Activated T-helper 2 cell treated with anti-CD3 and anti-CD28 coated beads, Interferon-gamma antibody, Interleukin-2, Interleukin-4, amounts not matched to agents 10 μg/mL and 5 μg/mL and 100 μg/mL, durations not matched to agents 14 hours and 24 hours and 36 hours (primary cell): Measurements from ENCODE around the gene NUDCD3. TPM values are rescaled to one million over a fixed set of nuclear protein-coding genes. Genes with fewer than 3 reads are reported as not detected.

Source experiments
- DNase-seq: peaks from one replicate; pipeline ENCODE4 v3.0.0; 2021; ENCODE audit warnings: low spot score
- H3K27ac Mint-ChIP-seq: one replicate; pipeline ENCODE4 v1.8.0; 2021; ENCODE audit warnings: mixed read lengths
- H3K27me3 Mint-ChIP-seq: one replicate; pipeline ENCODE4 v1.8.0; 2021; ENCODE audit warnings: low read depth, mixed read lengths
- H3K36me3 Mint-ChIP-seq: one replicate; pipeline ENCODE4 v1.8.0; 2021; ENCODE audit warnings: low read depth, mixed read lengths
- H3K4me1 Mint-ChIP-seq: one replicate; pipeline ENCODE4 v1.8.0; 2021; ENCODE audit warnings: low read depth, mixed read lengths
- H3K4me3 Mint-ChIP-seq: one replicate; pipeline ENCODE4 v1.8.0; 2021; ENCODE audit warnings: low read depth, mild to moderate bottlenecking, moderate library complexity, mixed read lengths
- H3K9me3 Mint-ChIP-seq: one replicate; pipeline ENCODE4 v1.8.0; 2021; ENCODE audit warnings: mixed read lengths
- intact Hi-C: fragments of 100-400 bp; cut with micrococcal nuclease; formaldehyde crosslinking; loops from one replicate; pipeline ENCODE4 v1.15.1; 2023
- total RNA-seq: library from RNA; stranded (reverse); gene quantifications from 2 replicates; pipeline ENCODE4 v1.2.3, GENCODE V29; 2022

NUDCD3 gene
- total RNA-seq, 1 donor from 2014 or later: 86.8 TPM

DNA sequence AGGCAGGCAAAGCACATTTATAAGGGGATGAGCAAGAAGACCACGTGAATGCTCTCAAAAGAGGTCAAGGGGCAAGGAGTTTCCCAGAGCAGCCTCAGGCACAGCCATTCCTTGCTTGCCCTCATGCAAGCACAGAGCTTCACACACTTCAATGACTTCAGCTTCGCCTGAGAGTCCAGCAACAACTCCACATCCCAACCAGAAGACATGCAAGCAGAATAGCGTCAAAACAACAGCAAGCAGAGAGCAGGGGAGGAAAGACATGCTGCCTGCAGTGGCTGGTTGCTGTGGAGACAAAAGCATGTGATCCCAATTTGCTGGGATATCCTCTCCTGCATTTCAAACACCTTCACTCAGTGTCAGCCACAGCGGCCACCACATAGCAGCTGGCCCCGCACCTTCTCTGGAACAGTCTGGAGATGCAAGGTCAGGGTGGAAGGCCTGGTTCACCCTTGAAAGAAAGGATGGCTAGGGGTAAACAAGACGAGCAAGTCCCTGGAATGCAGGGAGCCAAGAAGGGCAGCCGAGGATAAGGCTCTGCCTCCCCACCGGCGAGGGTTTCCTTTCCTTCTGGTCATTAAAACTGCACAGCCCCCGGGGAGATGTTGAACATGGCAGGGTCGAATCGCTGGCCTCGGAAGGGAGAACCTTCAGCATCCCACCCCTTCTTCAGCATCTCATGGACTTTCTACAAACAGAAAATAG, 104.9 kb downstream of the NUDCD3 start:
- no peaks in the 10 kb centered on the region for H3K9me3 Mint-ChIP-seq
- DNase-seq: no peak
- H3K27me3 Mint-ChIP-seq: no peaks in the 10 kb centered on the region
- no peaks in the 10 kb centered on the region for H3K4me1 Mint-ChIP-seq
- peaks cover 28% of the 10 kb centered on the region for H3K36me3 Mint-ChIP-seq
- intact Hi-C loops: no loop called here
- no peak overlapping the region for H3K4me3 Mint-ChIP-seq
- H3K27ac Mint-ChIP-seq: no peak overlapping the region

DNA sequence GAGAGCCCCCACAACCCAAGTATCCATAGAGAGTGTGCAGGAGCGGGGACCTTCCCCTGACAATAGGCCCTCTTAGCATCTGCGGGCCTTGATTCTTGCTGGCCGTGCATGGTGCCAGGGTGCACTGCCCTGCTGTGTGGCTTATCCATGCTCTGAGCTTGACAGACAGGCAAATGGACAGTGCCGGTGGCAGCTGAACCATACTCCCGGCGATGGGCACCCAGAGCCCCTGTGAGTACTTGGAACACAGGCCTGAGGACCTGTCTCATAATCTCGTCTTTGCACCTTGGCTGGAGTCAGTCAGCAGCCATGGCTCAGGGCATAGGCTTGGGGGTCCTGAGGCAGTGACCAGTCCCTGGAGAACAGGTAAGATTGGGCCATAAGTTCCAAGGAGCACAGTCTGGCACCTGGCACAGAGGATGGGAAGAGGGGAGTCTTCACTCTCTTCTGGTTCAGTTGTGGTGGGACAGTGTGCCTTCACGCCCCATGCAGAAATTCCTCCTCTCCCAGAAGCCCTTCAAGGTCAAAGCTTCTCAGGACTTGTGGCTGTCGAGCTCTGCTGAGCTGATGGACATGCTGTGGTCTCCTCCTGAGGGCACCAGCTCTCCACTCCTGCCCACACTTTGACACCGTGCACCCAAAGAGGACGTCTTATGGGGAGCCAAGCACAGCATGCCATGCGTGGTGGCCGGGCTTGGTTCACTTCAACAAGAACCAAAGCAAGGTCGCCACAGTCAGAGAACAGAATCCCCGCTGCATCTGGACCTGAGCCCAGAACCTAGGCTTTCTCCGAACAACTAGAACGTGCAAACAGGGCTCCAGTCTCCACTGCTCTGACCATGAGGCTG, 105.6 kb downstream of the NUDCD3 start:
- H3K4me3 Mint-ChIP-seq: no peak overlapping the region
- intact Hi-C loops: no loop called here
- peaks cover 24% of the 10 kb centered on the region for H3K36me3 Mint-ChIP-seq
- no peaks in the 10 kb centered on the region for H3K4me1 Mint-ChIP-seq
- no peak for DNase-seq
- no peaks in the 10 kb centered on the region for H3K27me3 Mint-ChIP-seq
- no peak overlapping the region for H3K27ac Mint-ChIP-seq
- no peaks in the 10 kb centered on the region for H3K9me3 Mint-ChIP-seq

DNA sequence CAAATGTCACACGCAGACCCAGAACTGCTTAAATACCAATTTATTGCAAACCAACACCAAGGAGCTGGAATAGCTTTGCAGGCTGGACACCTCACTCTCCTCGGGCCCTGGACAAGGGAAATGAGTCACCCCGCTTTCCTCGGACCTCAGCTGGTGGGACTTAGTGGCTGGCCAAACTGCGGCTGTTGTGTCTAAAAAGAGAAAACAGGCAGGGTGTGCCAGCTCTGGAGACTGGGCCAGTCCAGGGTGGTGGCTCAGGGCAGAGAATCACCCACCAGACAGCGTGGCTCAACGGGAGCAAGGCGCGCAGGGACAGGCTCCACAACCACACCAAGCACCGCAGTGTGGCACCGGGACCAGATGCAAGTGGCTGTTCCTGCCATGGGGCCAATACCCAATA, 106.9 kb downstream of the NUDCD3 start:
- Mint-ChIP-seq H3K4me3 (no peak overlapping the region), H3K4me1 (no peaks in the 10 kb centered on the region), H3K27me3 (no peaks in the 10 kb centered on the region), H3K36me3 (peaks cover 20% of the 10 kb centered on the region), H3K9me3 (no peaks in the 10 kb centered on the region), H3K27ac (no peak overlapping the region)
- no peak for DNase-seq
- intact Hi-C loops: no loop called here

DNA sequence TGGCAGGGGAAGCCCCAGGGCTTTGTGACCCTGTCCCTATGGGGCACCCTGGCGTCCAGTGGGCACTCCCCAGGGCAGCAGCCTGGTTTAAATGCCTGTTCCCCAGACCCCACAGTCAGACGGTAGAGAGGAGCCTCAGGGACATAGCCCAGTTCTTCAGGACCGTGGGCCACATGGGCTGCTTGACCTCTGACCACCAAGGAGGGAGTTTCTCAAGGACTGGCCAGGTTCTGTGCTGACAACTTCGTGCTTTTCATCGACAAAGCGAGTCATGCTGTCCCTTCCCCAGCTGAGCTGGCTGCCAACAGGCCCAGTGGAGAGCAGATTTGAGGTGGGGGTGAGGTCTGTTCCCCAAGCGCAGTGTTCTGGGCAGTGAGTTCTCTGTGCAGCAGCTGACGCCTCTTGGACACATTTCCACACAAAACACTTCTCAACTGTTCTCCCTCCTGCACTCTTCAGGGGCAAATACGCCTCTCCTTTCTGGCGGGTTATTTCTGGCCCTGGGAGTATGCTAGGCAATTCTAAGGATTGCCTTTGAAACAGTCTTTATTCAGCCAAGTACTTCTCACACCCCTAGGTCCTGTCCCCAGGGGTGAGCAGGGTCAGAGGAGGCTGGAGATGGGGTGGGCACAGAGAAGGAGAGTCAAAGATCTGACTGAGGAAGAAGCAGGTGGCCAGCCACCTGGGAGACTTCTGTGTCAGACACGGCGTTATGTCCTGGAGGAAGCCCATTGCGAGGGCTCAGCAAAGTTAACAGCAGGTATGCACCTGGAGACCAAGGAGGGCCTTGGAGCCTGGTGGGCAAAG, 107.8 kb downstream of the NUDCD3 start:
- H3K9me3 Mint-ChIP-seq: no peaks in the 10 kb centered on the region
- H3K36me3 Mint-ChIP-seq: peaks cover 15% of the 10 kb centered on the region
- H3K27me3 Mint-ChIP-seq: no peaks in the 10 kb centered on the region
- DNase-seq: no peak
- no peak overlapping the region for H3K27ac Mint-ChIP-seq
- H3K4me3 Mint-ChIP-seq: no peak overlapping the region
- H3K4me1 Mint-ChIP-seq: no peaks in the 10 kb centered on the region
- intact Hi-C loops: no loop called here

DNA sequence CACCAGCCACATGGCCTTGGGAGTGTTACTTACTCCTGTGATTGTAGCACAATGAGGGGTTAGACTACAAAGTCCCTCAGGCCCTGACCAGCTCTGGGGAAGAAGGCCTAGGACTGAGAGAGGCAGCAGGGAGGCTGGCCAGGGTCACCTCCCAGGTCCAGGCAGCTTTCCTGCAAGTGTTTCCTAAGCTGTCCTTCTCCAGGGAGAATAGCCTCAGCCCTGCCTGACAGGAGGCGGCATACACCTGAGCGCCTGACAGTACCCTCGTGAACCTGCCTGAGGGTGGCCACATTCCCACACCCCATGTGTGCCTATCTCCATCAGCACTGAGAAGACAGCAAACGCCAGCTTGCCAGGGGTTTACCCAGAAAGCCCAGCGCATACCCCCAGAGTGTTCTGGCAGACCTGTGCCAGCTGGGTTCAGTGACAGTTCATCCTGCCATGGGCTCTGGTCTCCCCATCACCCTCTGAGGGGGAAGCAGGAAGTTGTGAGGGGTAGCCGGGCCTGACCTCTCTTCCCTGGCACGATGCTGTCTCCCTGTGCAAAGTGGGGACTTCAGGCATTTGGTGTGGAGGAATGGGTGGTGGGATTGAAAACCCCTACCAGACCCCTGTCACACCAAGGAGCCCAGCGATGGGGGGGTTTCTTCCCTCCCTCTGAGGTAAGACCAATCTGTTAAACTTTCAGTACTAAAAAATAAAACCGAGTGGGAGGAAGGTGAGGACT, 108.8 kb downstream of the NUDCD3 start:
- intact Hi-C loops: no loop called here
- no peak for DNase-seq

DNA sequence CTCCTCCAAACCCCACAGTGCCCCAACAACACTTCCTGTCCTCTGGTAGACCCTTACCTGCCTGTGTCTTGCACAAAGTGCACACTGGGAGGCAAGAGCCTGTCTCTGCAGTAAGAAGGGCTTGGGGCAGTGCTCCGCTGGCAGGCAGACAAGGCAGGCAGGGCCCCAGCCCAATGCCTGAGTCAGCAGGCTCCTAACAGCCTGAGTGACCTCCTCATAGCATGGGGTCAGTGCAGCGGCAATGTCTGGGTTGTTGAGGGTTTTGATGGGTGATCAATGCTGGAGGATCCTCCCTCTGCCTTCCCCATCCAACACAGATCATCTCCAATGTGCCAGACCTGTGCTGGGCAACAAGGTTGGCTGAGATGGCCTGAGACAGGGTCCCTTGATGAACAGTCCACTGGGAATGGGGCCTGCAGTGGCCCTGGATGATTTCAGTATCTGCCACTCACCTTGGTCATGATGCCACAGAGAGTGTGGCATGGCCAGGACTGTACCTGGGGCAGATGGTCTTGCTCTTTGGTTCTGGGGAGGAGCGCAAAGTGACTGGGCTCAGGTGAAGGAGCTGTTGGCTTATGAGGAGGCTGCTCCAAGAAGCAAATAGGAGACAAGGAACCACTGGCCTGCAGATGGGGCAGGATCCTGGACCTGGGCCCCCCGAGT, 109.5 kb downstream of the NUDCD3 start:
- no peak for DNase-seq
- Mint-ChIP-seq H3K36me3 (peaks cover 14% of the 10 kb centered on the region), H3K4me1 (no peaks in the 10 kb centered on the region), H3K27ac (no peak overlapping the region), H3K9me3 (no peaks in the 10 kb centered on the region), H3K4me3 (no peak overlapping the region), H3K27me3 (no peaks in the 10 kb centered on the region)
- intact Hi-C loops: no loop called here

More for the DNA sequence above, 108.8 kb downstream of the NUDCD3 start:
- Mint-ChIP-seq H3K4me1 (no peaks in the 10 kb centered on the region), H3K27me3 (no peaks in the 10 kb centered on the region), H3K9me3 (no peaks in the 10 kb centered on the region), H3K4me3 (no peak overlapping the region), H3K27ac (no peak overlapping the region), H3K36me3 (peaks cover 14% of the 10 kb centered on the region)

DNA sequence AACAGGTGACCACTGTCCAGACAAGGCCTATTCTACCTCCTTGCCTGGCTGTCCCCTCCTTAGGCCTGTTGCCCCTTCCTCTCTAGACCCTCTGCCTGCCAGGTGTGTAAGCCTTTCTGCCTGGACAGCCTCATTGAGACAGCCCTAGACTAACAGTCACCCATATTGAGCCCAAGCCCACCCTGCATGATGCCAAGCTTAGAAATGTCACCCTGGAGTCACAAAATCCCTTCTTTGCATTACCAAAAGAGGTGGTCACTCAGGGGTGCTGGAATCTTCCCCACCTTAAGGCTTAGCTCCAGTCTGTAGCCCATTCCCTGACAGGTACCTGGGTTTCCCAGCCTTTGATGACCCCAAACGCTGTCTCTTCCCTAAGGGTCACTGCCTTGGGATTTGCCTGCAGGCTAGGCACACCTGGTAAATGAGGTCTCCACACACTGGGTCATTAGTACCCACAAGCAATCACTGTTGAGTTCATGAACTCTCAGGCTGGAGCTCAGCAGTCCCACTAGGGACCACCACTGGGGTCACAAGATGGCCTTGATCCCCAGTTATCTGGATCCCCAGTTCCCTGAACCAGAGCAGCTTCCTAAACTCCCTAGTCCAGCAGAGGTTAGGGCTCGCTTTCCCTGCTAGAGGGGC, 110.1 kb downstream of the NUDCD3 start:
- no peak for DNase-seq
- no peaks in the 10 kb centered on the region for H3K4me1 Mint-ChIP-seq
- no peaks in the 10 kb centered on the region for H3K27me3 Mint-ChIP-seq
- peaks cover 10% of the 10 kb centered on the region for H3K36me3 Mint-ChIP-seq
- H3K9me3 Mint-ChIP-seq: no peaks in the 10 kb centered on the region
- intact Hi-C loops: no loop called here
- no peak overlapping the region for H3K4me3 Mint-ChIP-seq
- H3K27ac Mint-ChIP-seq: no peak overlapping the region

DNA sequence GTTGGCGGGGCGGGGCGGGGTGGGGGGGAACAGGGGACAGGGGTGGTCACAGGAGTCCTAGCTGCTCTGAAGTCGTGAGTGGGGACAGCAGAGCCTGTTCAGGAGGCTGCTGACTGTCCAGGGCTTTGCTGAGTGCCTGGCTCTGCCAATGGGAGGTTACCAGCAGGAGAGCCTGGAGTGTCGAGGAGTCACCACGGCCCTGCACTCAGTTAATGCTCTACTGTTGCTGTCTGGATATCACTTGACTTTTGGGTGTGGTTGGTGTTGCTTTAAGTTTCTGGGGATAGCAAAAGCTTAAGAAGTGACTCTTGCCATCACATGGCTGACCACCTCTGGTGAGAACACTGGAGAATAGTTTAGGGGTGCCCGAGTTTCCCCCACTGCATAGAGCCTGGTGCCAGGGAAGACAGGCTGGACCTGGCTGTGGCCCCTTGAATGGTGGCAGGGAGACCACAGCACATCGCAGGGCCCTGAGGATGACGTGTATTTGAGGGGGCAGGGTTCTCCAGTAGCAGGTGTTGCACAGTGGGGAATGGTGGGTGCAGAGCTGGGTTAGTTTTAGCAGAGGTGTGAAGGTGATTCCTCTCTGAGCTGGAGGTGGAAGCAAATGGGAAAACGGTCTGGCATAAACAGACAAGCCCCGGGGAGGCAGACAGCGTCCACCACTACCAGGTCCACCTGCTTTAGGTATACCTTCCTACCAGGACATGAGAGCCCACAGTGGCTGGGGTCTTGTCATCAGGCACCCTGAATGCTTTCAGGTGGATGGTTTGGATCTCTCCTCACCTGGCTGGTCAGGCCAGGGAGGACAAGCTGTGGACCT, 110.9 kb downstream of the NUDCD3 start:
- DNase-seq: no peak
- no peaks in the 10 kb centered on the region for H3K4me1 Mint-ChIP-seq
- peaks cover 5% of the 10 kb centered on the region for H3K36me3 Mint-ChIP-seq
- no peak overlapping the region for H3K27ac Mint-ChIP-seq
- no peaks in the 10 kb centered on the region for H3K27me3 Mint-ChIP-seq
- H3K4me3 Mint-ChIP-seq: no peak overlapping the region
- intact Hi-C loops: no loop called here
- no peaks in the 10 kb centered on the region for H3K9me3 Mint-ChIP-seq

DNA sequence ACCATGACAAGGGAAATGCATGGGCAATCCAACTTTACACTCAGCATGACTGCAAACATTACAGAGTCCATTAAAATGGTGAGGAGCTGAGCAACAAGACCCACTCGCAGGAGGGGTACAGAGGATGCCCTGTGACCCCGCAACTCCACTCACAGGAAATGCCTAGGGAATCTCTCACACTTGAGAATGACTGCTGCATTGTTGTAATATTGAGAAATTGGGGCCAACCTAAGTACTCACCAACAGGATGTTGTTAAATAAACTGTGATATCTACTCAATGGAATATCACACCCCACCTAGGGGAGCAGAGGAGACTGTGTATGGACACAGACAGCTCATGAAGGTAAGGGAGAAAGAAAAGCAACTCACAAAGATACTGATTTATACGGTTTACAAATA, 111.7 kb downstream of the NUDCD3 start:
- Mint-ChIP-seq H3K27ac (no peak overlapping the region), H3K4me1 (no peaks in the 10 kb centered on the region), H3K27me3 (no peaks in the 10 kb centered on the region), H3K9me3 (no peaks in the 10 kb centered on the region), H3K4me3 (no peak overlapping the region), H3K36me3 (peaks cover 2% of the 10 kb centered on the region)
- intact Hi-C loops: no loop called here
- no peak for DNase-seq

DNA sequence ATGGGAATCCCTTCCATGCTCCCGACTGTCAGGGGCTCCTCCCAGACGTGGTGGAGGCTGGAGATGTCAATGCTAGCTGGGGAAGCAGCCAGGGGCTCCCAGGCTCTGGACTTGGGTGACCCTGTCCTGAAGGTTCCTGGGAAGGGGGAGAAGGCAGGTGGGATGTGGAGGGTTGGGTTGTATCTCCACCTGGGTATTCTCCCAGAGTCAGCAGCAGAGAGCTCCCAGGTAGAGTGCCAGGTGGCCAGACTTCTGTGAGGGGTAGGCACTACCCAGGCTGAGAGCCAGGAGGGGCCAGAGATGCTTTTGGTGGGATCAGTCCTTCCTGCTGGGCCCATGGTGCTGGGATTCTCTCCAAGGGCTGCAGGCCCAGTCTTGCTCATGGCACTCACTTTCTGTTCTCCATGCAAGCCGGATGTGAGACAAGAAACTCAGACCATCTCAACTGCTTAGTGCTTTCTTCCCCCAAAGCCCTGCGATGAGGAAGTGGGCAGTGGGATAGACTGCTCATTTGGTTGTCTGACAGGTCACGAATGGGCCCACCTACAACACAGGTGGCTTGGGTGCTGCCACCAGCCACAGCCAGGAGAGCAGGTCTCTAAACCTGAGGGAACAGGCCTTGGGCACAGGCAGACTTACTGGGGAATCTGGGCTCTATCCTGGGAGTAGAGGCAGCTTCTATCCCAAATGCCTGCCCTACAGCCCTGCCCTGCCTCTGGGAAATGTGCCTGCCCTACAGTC, 112.6 kb downstream of the NUDCD3 start:
- intact Hi-C loops: no loop called here
- no peak for DNase-seq
- peaks cover 2% of the 10 kb centered on the region for H3K36me3 Mint-ChIP-seq
- H3K27ac Mint-ChIP-seq: no peak overlapping the region
- no peaks in the 10 kb centered on the region for H3K4me1 Mint-ChIP-seq
- H3K9me3 Mint-ChIP-seq: no peaks in the 10 kb centered on the region
- H3K4me3 Mint-ChIP-seq: no peak overlapping the region
- no peaks in the 10 kb centered on the region for H3K27me3 Mint-ChIP-seq

DNA sequence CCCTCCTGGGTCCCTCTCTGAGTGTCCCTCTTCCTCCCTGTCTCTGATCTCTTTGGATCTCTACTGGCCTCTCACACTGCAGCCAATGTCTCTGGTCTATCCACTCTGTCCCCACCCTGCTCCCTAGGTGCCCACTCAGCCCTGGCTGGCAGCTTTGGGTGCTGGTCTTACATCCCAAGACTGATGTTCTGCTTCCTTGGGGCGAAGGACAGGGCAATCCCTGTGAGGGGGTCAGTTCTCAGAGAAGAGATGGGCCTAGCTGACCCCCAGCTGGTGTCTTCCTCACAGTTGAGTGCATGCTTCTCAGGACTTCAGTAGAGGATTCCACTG, 113.4 kb downstream of the NUDCD3 start:
- H3K4me3 Mint-ChIP-seq: no peak overlapping the region
- no peaks in the 10 kb centered on the region for H3K27me3 Mint-ChIP-seq
- H3K36me3 Mint-ChIP-seq: peaks cover 2% of the 10 kb centered on the region
- no peak overlapping the region for H3K27ac Mint-ChIP-seq
- no peak for DNase-seq
- peaks cover 3% of the 10 kb centered on the region for H3K4me1 Mint-ChIP-seq
- H3K9me3 Mint-ChIP-seq: no peaks in the 10 kb centered on the region
- intact Hi-C loops: no loop called here
